GM12878 (cell line): Measurements from ENCODE around the gene SOHLH2. TPM values are rescaled to one million over a fixed set of nuclear protein-coding genes. Genes with fewer than 3 reads are reported as not detected.

Experiments used
- ATAC-seq: fragments of 200-7000 bp; cut with Tn5 transposase; 3 replicates; pipeline ENCODE4 v1.9.1; 2020; ENCODE audit warnings: mild to moderate bottlenecking, moderate library complexity
- BruUV-seq: library from RNA; stranded (reverse); fragments of 400-500 nt; replicated peaks from 2 replicates; lab custom pipeline; 2021; lab: Mats Ljungman, UMichigan
- CTCF ChIA-PET: fragments of 300-600 bp; sonication (Branson Sonifier 250); formaldehyde crosslinking; extraction: SDS; loops from one replicate; lab custom pipeline; 2021; ENCODE audit warnings: inconsistent platforms; lab: Yijun Ruan, JAX
- POLR2A ChIA-PET: fragments of 350-600 bp; formaldehyde crosslinking; extraction: SDS; loops from one replicate; lab custom pipeline; 2021; ENCODE audit warnings: inconsistent platforms; lab: Charles Lee
- RAD21 ChIA-PET: fragments of 300-600 bp; sonication (Branson Sonifier 250); formaldehyde crosslinking; loops from one replicate; lab custom pipeline; 2023; ENCODE audit warnings: antibody characterized with exemption; ENCODE audit not compliant: unreplicated experiment; lab: Charles Lee
- SMC1A ChIA-PET: fragments of 300-600 bp; sonication (Branson Sonifier 250); formaldehyde crosslinking; loops from one replicate; lab custom pipeline; 2023; ENCODE audit not compliant: unreplicated experiment, uncharacterized antibody; lab: Charles Lee
- DNase-seq: peaks from one replicate; pipeline ENCODE4 v3.0.0-alpha.2; 2011; ENCODE audit warnings: low read depth, low spot score
- FAIRE-seq: peaks from 3 replicates; lab custom pipeline; 2011; peaks lifted over from hg19 to GRCh38; lab: Jason Lieb, UNC
- H2AFZ ChIP-seq: 2 replicates; pipeline ENCODE4 v1.6.0; 2011; ENCODE audit warnings: low read depth, low read length, control low read depth; ENCODE audit not compliant: control insufficient read depth
- H3K27ac ChIP-seq: 2 replicates; pipeline ENCODE4 v1.5.1; 2011; ENCODE audit warnings: control low read depth; ENCODE audit not compliant: control insufficient read depth, insufficient read depth
- H3K27me3 ChIP-seq, 2 experiments: replicated peaks in 1 of 2; 2 replicates each; pipeline versions ENCODE4 v1.6.0 to v1.6.1; 2011; ENCODE audit warnings: low read length in 1 of 2; ENCODE audit not compliant: control insufficient read depth in 2 of 2, insufficient read depth in 2 of 2
- H3K36me3 ChIP-seq, 2 experiments: 2 replicates each; pipeline ENCODE4 v1.5.1; 2011; ENCODE audit warnings: low read length in 1 of 2; ENCODE audit not compliant: control insufficient read depth in 2 of 2, insufficient read depth in 2 of 2
- H3K4me1 ChIP-seq: 2 replicates; pipeline ENCODE4 v1.6.1; 2011; ENCODE audit warnings: mild to moderate bottlenecking, low read length, moderate library complexity, mixed read lengths; ENCODE audit not compliant: control insufficient read depth, insufficient read depth
- H3K4me2 ChIP-seq: 2 replicates; pipeline ENCODE4 v1.6.0; 2011; ENCODE audit warnings: control low read depth; ENCODE audit not compliant: control insufficient read depth, insufficient read depth
- H3K4me3 ChIP-seq: fragments of 200-600 bp; sonication (generic); 2 replicates; pipeline ENCODE4 v1.5.1; 2016
- H3K79me2 ChIP-seq: 2 replicates; pipeline ENCODE4 v1.6.0; 2011; ENCODE audit warnings: low read length; ENCODE audit not compliant: control insufficient read depth, insufficient read depth
- H3K9ac ChIP-seq: 2 replicates; pipeline ENCODE4 v1.8.0; 2011; ENCODE audit warnings: low read length, control low read depth, mixed read lengths; ENCODE audit not compliant: control insufficient read depth, insufficient read depth
- H3K9me3 ChIP-seq: replicated peaks from 3 replicates; pipeline ENCODE4 v1.5.1; 2011; ENCODE audit warnings: mild to moderate bottlenecking, low read length; ENCODE audit not compliant: control insufficient read depth, insufficient read depth
- H4K20me1 ChIP-seq: 2 replicates; pipeline ENCODE4 v1.6.0; 2011; ENCODE audit not compliant: control insufficient read depth, insufficient read depth
- CHD1 ChIP-seq: IDR thresholded peaks from 2 replicates; pipeline ENCODE4 v1.6.1; 2012; ENCODE audit warnings: low read depth, low read length, improper control_type of control experiment
- CUX1 ChIP-seq: IDR thresholded peaks from 2 replicates; pipeline ENCODE4 v1.6.1; 2012; ENCODE audit warnings: improper control_type of control experiment, low read depth, low read length; ENCODE audit not compliant: insufficient replicate concordance
- ESRRA ChIP-seq: IDR thresholded peaks from 2 replicates; pipeline ENCODE4 v1.6.1; 2012; ENCODE audit warnings: mild to moderate bottlenecking, low read length, improper control_type of control experiment
- IKZF2 ChIP-seq, 2 experiments: fragments of 450-650 bp; IDR thresholded peaks; 2 replicates each; pipeline ENCODE4 v1.6.1; 2017; ENCODE audit warnings: mild to moderate bottlenecking in 2 of 2, moderate library complexity in 2 of 2
- JUNB ChIP-seq: IDR thresholded peaks from 2 replicates; pipeline ENCODE4 v1.6.1; 2016; ENCODE audit warnings: antibody characterized with exemption, mild to moderate bottlenecking
- NKRF ChIP-seq: fragments of 450-650 bp; conservative IDR thresholded peaks from 2 replicates; pipeline ENCODE4 v1.6.1; 2017; ENCODE audit warnings: mild to moderate bottlenecking, moderate library complexity
- TAF1 ChIP-seq: IDR thresholded peaks from 2 replicates; pipeline ENCODE4 v1.6.1; 2011; ENCODE audit warnings: mild to moderate bottlenecking, low read depth, low read length, borderline replicate concordance
- ZNF592 ChIP-seq: fragments of 450-650 bp; IDR thresholded peaks from 2 replicates; pipeline ENCODE4 v1.6.1; 2017; ENCODE audit warnings: mild to moderate bottlenecking, moderate library complexity
- whole genome bisulfite sequencing: methylation state at CpG from one replicate; pipeline ENCODE4 v1.1.6; 2016; ENCODE audit warnings: low lambda C conversion rate; ENCODE audit not compliant: insufficient replicate concordance, insufficient coverage; ENCODE audit errors: missing lambda C conversion rate; 5-methylcytosine and 5-hydroxymethylcytosine counted together
- in situ Hi-C: fragments of 300-500 bp; cut with MboI; formaldehyde crosslinking; loops from 9 replicates; pipeline ENCODE4 v1.14.3; 2018; ENCODE audit warnings: mixed read lengths
- intact Hi-C: fragments of 100-400 bp; cut with micrococcal nuclease; formaldehyde crosslinking; loops from one replicate; pipeline ENCODE4 v1.14.2; 2022; ENCODE audit not compliant: unreplicated experiment
- polyA plus RNA-seq, 11 experiments: library from polyadenylated mRNA; depleted of rRNA in 4 of 11; unstranded in 6 of 11; stranded (reverse) in 5 of 11; fragments of >200 nt; fragmentation: Nextera tagmentation in 4 of 11; fragmentation: Illumina TruSeq in 1 of 11; extraction: Ambion mirVana in 4 of 11; extraction: Trizol in 1 of 11; gene quantifications; 1 replicate in 1 of 11; 2 replicates in 10 of 11; pipeline versions ENCODE4 v1.2.1 to v1.2.3, GENCODE V29; 2011 to 2016; ENCODE audit warnings: inconsistent platforms in 2 of 11, missing spikeins in 2 of 11, low read depth in 1 of 11
- total RNA-seq, 4 experiments: library from RNA; depleted of rRNA in 3 of 4; stranded (reverse); fragments of >200 nt in 3 of 4; fragmentation: Illumina TruSeq in 1 of 4; extraction: Trizol in 1 of 4; gene quantifications; 2 replicates each; pipeline versions ENCODE4 v1.2.1 to v1.2.3, GENCODE V29; 2013 to 2021
- TF ChIP-seq, protein P1 (sequence below): fragments of 150-350 bp; IDR thresholded peaks from 2 replicates; pipeline ENCODE4 v1.6.1; 2016; ENCODE audit warnings: low read depth, low read length

SOHLH2 gene
- total and polyA plus RNA-seq, 10 of the 15 experiments (the other 5 are each of a cell fraction or from before 2014, with no cell fraction given), result 2.4 TPM; not detected in 9

- no peaks in the 10 kb centered on the region for H4K20me1 ChIP-seq
- DNase-seq, result no peak
- 6% methylated on average over 5 of the region's 5 CpGs for WGBS
- intact Hi-C loops (no loop called here), in situ Hi-C loops (no loop called here)
- no peaks in the 10 kb centered on the region for H3K4me1 ChIP-seq
- ChIA-PET POLR2A (no interaction called here), RAD21 (no interaction called here), SMC1A (no interaction called here), CTCF (interaction anchor here (1.1 kb wide), 1 partner anchor 68 kb away, joined by 3 read pairs; no protein-coding TSS in a partner anchor)
- H3K4me2 ChIP-seq, result no peak overlapping the region
- no peak for FAIRE-seq
- H3K27me3 ChIP-seq, result no peaks in the 10 kb centered on the region; a peak in 1 of 4 replicates
- no peaks in the 10 kb centered on the region for H3K9me3 ChIP-seq
- ATAC-seq, result no peak
- H3K27ac ChIP-seq, result no peak overlapping the region
- H2AFZ ChIP-seq, result no peak overlapping the region
- no peak overlapping the region for H3K4me3 ChIP-seq
- no peaks in the 10 kb centered on the region for H3K36me3 ChIP-seq
- no peaks in the 10 kb centered on the region for H3K79me2 ChIP-seq
- H3K9ac ChIP-seq, result no peak overlapping the region
- no TSS peak for BruUV-seq
- no peak for TF ChIP-seq NKRF
- TF ChIP-seq ESRRA, result no peak
- TF ChIP-seq IKZF2 (IDR thresholded peaks at IDR 0.05), result no peak
- no peak for TF ChIP-seq TAF1
- no peak for TF ChIP-seq CUX1
- TF ChIP-seq JUNB, result no peak
- no peak for TF ChIP-seq ZNF592
- TF ChIP-seq CHD1, result no peak
- TF ChIP-seq, protein P1, sequence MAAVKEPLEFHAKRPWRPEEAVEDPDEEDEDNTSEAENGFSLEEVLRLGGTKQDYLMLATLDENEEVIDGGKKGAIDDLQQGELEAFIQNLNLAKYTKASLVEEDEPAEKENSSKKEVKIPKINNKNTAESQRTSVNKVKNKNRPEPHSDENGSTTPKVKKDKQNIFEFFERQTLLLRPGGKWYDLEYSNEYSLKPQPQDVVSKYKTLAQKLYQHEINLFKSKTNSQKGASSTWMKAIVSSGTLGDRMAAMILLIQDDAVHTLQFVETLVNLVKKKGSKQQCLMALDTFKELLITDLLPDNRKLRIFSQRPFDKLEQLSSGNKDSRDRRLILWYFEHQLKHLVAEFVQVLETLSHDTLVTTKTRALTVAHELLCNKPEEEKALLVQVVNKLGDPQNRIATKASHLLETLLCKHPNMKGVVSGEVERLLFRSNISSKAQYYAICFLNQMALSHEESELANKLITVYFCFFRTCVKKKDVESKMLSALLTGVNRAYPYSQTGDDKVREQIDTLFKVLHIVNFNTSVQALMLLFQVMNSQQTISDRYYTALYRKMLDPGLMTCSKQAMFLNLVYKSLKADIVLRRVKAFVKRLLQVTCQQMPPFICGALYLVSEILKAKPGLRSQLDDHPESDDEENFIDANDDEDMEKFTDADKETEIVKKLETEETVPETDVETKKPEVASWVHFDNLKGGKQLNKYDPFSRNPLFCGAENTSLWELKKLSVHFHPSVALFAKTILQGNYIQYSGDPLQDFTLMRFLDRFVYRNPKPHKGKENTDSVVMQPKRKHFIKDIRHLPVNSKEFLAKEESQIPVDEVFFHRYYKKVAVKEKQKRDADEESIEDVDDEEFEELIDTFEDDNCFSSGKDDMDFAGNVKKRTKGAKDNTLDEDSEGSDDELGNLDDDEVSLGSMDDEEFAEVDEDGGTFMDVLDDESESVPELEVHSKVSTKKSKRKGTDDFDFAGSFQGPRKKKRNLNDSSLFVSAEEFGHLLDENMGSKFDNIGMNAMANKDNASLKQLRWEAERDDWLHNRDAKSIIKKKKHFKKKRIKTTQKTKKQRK, result no peak
Measured at GRCh38 chr13:36207672-36208071, 6.7 kb downstream of the SOHLH2 start.
